SK-N-SH treated with all-trans-retinoic acid at 6 μM for 48 hours (cell line): ENCODE results near the gene ASB6.

Source experiments
- ESRRG ChIP-seq: fragments of 250-450 bp; sonication (Bioruptor Pico); IDR thresholded peaks from 2 replicates; pipeline ENCODE4 v1.6.1; 2021; ENCODE audit warnings: mild to moderate bottlenecking
- ISL1 ChIP-seq: fragments of 250-450 bp; sonication (Bioruptor Pico); IDR thresholded peaks from 2 replicates; pipeline ENCODE4 v2.1.2; 2022; ENCODE audit warnings: mild to moderate bottlenecking, moderate library complexity
- PATZ1 ChIP-seq: fragments of 250-450 bp; sonication (Bioruptor Pico); IDR thresholded peaks from 2 replicates; pipeline ENCODE4 v1.8.0; 2020; ENCODE audit warnings: mild to moderate bottlenecking, moderate library complexity, borderline replicate concordance
- RARB ChIP-seq: fragments of 250-450 bp; sonication (Bioruptor Pico); IDR thresholded peaks from 2 replicates; pipeline ENCODE4 v1.8.0; 2021; ENCODE audit warnings: mild to moderate bottlenecking, moderate library complexity
- SNAI2 ChIP-seq: fragments of 250-450 bp; sonication (Bioruptor Pico); IDR thresholded peaks from 2 replicates; pipeline ENCODE4 v1.5.0; 2020; ENCODE audit warnings: mild to moderate bottlenecking, moderate library complexity
- ZC3H10 ChIP-seq: fragments of 250-450 bp; sonication (Bioruptor Pico); IDR thresholded peaks from 2 replicates; pipeline ENCODE4 v1.5.1; 2021; ENCODE audit warnings: mild to moderate bottlenecking, moderate library complexity
- ZFP3 ChIP-seq: fragments of 250-450 bp; sonication (Bioruptor Pico); IDR thresholded peaks from 2 replicates; pipeline ENCODE4 v1.5.0; 2020; ENCODE audit warnings: mild to moderate bottlenecking, moderate library complexity
- ZFP30 ChIP-seq: fragments of 450-650 bp; formaldehyde crosslinking; IDR thresholded peaks from 2 replicates; pipeline ENCODE4 v1.5.0; 2022; ENCODE audit warnings: mild to moderate bottlenecking, moderate library complexity

DNA sequence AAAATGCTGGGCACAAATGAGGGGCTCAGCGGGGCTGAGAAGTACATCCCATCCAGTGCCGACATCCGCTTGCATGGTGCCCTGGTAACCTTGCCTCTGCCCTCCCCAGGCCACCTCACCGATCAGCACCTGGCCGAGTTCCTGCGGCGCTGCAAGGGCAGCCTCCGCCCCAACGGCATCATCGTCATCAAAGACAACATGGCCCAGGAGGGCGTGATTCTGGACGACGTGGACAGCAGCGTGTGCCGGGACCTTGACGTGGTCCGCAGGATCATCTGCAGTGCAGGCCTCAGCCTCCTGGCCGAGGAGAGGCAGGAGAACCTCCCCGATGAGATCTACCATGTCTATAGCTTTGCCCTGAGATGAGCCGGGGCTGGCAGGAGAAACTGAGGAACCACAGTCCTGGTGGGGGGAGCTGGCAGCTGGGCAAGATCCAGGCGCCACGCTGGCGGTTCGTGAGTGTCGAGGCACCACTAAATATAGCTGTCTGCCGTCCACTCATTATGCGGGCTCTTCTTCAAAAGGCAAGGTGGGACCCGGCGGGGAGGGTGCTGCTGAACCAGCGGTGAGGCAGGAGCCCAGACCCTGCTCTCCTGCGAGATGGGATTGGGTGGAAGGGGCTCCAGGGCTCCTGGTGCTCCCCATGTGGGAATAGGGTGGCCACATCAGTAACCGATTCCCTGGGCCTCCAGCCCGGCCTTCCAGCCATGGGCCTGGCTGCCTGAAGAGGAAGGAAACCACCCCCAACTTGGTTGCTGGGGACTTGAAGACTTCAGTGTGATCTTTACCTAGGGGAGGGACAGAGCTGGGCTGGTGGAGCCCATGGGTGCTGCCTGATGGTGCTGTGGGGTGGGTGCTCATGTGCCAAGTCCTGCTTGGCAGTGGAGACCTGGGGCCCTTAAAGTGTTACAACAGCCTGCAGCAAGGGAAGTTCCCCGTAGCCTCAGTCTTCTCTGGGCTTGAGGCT lies 6.6 kb downstream of the ASB6 start:
- TF ChIP-seq ZFP30 (CRISPR knock-in tag) (no peak), ZFP3 (CRISPR knock-in tag) (no peak), RARB (CRISPR knock-in tag) (no peak), ESRRG (no peak), ISL1 (CRISPR knock-in tag) (no peak), SNAI2 (CRISPR knock-in tag) (no peak), ZC3H10 (CRISPR knock-in tag) (no peak), PATZ1 (CRISPR knock-in tag) (no peak)
